HCT116 (cell line): Measurements from ENCODE around the gene IRS1.

Experiments used
- EZH2 ChIP-seq: fragments of 200-600 bp; sonication (generic); IDR thresholded peaks from 2 replicates; pipeline ENCODE4 v1.6.1; 2017; ENCODE audit warnings: antibody characterized with exemption, mixed run types
- POLR2A ChIP-seq: IDR thresholded peaks from 2 replicates; pipeline ENCODE4 v1.7.0; 2011; ENCODE audit warnings: borderline replicate concordance; ENCODE audit not compliant: insufficient read depth, insufficient read length; ENCODE audit errors: extremely low read depth
- POLR2AphosphoS5 ChIP-seq: IDR thresholded peaks from 2 replicates; pipeline ENCODE4 v1.6.1; 2011; ENCODE audit warnings: mild to moderate bottlenecking, low read depth, low read length, moderate library complexity
- SP1 ChIP-seq: IDR thresholded peaks from 2 replicates; pipeline ENCODE4 v1.6.1; 2012; ENCODE audit warnings: low read depth
- SRF ChIP-seq: IDR thresholded peaks from 2 replicates; pipeline ENCODE4 v1.6.1; 2012; ENCODE audit warnings: low read depth
- TCF7L2 ChIP-seq: IDR thresholded peaks from 2 replicates; pipeline ENCODE4 v1.7.0; 2011; ENCODE audit warnings: borderline replicate concordance, inconsistent platforms; ENCODE audit not compliant: insufficient read depth, insufficient read length; ENCODE audit errors: extremely low read depth
- ZNF274 ChIP-seq: fragments of 200-500 bp; sonication (Bioruptor generic); IDR thresholded peaks from 2 replicates; pipeline ENCODE4 v1.6.1; 2014; ENCODE audit warnings: mild to moderate bottlenecking, low read depth, low read length, inconsistent platforms
- TF ChIP-seq, protein P1 (sequence below), 3 experiments: fragments of 200-600 bp in 1 of 3; sonication (generic) in 1 of 3; IDR thresholded peaks in 2 of 3; conservative IDR thresholded peaks in 1 of 3; 2 replicates each; pipeline ENCODE4 v1.5.1; 2012 to 2017; ENCODE audit warnings: low read depth in 2 of 3, low read length in 2 of 3, antibody characterized with exemption in 1 of 3, borderline replicate concordance in 1 of 3, control low read depth in 1 of 3, mild to moderate bottlenecking in 1 of 3, mixed read lengths in 1 of 3, mixed run types in 1 of 3, moderate library complexity in 1 of 3; ENCODE audit not compliant: insufficient read depth in 1 of 3
- TF ChIP-seq, protein P2 (sequence below): IDR thresholded peaks from 2 replicates; pipeline ENCODE4 v1.6.1; 2011; ENCODE audit warnings: mild to moderate bottlenecking, low read length, moderate library complexity; ENCODE audit not compliant: insufficient replicate concordance; ENCODE audit errors: extremely low read depth

DNA sequence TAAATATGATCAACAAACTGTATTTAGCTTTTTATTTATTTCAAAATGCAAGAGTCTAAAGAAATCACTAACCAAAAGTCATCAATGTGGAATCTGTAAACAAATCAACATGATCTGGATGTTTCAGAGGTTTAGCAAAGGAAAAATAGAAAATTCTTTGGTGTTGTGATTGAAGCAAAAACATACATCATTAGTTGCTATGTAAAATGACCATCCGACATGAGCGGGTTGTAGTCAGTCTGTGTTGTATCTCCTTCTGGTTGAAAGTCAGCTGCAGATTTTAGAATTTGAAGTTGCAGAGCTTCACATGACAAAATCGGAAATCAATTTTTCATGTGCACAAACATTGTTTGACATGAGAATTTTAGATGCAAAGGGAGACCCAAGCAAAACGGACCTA, 63.2 kb downstream of the IRS1 start:
- TF ChIP-seq, protein P1, sequence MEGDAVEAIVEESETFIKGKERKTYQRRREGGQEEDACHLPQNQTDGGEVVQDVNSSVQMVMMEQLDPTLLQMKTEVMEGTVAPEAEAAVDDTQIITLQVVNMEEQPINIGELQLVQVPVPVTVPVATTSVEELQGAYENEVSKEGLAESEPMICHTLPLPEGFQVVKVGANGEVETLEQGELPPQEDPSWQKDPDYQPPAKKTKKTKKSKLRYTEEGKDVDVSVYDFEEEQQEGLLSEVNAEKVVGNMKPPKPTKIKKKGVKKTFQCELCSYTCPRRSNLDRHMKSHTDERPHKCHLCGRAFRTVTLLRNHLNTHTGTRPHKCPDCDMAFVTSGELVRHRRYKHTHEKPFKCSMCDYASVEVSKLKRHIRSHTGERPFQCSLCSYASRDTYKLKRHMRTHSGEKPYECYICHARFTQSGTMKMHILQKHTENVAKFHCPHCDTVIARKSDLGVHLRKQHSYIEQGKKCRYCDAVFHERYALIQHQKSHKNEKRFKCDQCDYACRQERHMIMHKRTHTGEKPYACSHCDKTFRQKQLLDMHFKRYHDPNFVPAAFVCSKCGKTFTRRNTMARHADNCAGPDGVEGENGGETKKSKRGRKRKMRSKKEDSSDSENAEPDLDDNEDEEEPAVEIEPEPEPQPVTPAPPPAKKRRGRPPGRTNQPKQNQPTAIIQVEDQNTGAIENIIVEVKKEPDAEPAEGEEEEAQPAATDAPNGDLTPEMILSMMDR (IDR thresholded peaks at IDR 0.05 in 2 of 3, conservative IDR thresholded peaks at IDR 0.05 in 1 of 3; ENCODE audit: borderline replicate concordance in 1 of 3, insufficient read depth in 1 of 3, low read depth in 2 of 3, low read length in 2 of 3) = no peak
- no peak for TF ChIP-seq EZH2
- TF ChIP-seq ZNF274 = no peak
- no peak for TF ChIP-seq POLR2A
- TF ChIP-seq, protein P2, sequence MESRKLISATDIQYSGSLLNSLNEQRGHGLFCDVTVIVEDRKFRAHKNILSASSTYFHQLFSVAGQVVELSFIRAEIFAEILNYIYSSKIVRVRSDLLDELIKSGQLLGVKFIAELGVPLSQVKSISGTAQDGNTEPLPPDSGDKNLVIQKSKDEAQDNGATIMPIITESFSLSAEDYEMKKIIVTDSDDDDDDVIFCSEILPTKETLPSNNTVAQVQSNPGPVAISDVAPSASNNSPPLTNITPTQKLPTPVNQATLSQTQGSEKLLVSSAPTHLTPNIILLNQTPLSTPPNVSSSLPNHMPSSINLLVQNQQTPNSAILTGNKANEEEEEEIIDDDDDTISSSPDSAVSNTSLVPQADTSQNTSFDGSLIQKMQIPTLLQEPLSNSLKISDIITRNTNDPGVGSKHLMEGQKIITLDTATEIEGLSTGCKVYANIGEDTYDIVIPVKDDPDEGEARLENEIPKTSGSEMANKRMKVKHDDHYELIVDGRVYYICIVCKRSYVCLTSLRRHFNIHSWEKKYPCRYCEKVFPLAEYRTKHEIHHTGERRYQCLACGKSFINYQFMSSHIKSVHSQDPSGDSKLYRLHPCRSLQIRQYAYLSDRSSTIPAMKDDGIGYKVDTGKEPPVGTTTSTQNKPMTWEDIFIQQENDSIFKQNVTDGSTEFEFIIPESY = no peak
- no peak for TF ChIP-seq TCF7L2
- no peak for TF ChIP-seq SRF
- no peak for TF ChIP-seq SP1
- TF ChIP-seq POLR2AphosphoS5 = no peak
